Loucy (cell line): ENCODE results near the gene PAQR8.

ENCODE experiments used
- EZH2phosphoT487 ChIP-seq: fragments of 200-600 bp; IDR thresholded peaks from 2 replicates; pipeline ENCODE4 v1.6.1; 2018; ENCODE audit warnings: antibody characterized with exemption, mild to moderate bottlenecking, moderate library complexity, borderline replicate concordance
- TF ChIP-seq, protein P1 (sequence below): fragments of 200-600 bp; sonication (generic); conservative IDR thresholded peaks from 2 replicates; pipeline ENCODE4 v1.5.1; 2014; ENCODE audit warnings: mild to moderate bottlenecking, antibody characterized with exemption, low read length

GRCh38 chr6:52317211-52317610, 44.7 kb upstream of the PAQR8 start:
- TF ChIP-seq, protein P1, sequence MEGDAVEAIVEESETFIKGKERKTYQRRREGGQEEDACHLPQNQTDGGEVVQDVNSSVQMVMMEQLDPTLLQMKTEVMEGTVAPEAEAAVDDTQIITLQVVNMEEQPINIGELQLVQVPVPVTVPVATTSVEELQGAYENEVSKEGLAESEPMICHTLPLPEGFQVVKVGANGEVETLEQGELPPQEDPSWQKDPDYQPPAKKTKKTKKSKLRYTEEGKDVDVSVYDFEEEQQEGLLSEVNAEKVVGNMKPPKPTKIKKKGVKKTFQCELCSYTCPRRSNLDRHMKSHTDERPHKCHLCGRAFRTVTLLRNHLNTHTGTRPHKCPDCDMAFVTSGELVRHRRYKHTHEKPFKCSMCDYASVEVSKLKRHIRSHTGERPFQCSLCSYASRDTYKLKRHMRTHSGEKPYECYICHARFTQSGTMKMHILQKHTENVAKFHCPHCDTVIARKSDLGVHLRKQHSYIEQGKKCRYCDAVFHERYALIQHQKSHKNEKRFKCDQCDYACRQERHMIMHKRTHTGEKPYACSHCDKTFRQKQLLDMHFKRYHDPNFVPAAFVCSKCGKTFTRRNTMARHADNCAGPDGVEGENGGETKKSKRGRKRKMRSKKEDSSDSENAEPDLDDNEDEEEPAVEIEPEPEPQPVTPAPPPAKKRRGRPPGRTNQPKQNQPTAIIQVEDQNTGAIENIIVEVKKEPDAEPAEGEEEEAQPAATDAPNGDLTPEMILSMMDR, result no peak
- no peak for TF ChIP-seq EZH2phosphoT487
